HG02571 (cell line): ENCODE results near the gene RREB1.

Experiments used
- ATAC-seq: cut with Tn5 transposase; IDR thresholded peaks from one replicate; pipeline ENCODE4 v1.9.1; 2021; ENCODE audit warnings: mild to moderate bottlenecking, moderate library complexity; ENCODE audit not compliant: unreplicated experiment

Gene RREB1

GRCh38 chr6:7241709-7242645 is 134.2 kb downstream of the RREB1 start:
- no peak for ATAC-seq

- ATAC-seq = no peak
Measured at GRCh38 chr6:7242835-7243178, 135.0 kb downstream of the RREB1 start.

- no peak for ATAC-seq
Measured at GRCh38 chr6:7243179-7243981, 135.6 kb downstream of the RREB1 start.

- ATAC-seq = no peak
Measured at GRCh38 chr6:7245668-7246393, 138.1 kb downstream of the RREB1 start.

GRCh38 chr6:7246401-7247178 is 138.8 kb downstream of the RREB1 start:
- no peak for ATAC-seq

GRCh38 chr6:7247179-7247456 is 139.4 kb downstream of the RREB1 start:
- no peak for ATAC-seq

GRCh38 chr6:7247828-7248227 is 140.1 kb downstream of the RREB1 start:
- no peak for ATAC-seq

- ATAC-seq = no peak
Measured at GRCh38 chr6:7249391-7249790, 141.6 kb downstream of the RREB1 start.

- no peak for ATAC-seq
Measured at GRCh38 chr6:7249946-7250643, 142.3 kb downstream of the RREB1 start.

- no peak for ATAC-seq
Measured at GRCh38 chr6:7250812-7251211, 143.1 kb downstream of the RREB1 start.

GRCh38 chr6:7251646-7252260 is 144.0 kb downstream of the RREB1 start:
- no peak for ATAC-seq

- ATAC-seq = no peak
Measured at GRCh38 chr6:7252390-7252789, 144.6 kb downstream of the RREB1 start.

- ATAC-seq = no peak
Measured at GRCh38 chr6:7254980-7255835, 147.4 kb downstream of the RREB1 start.

GRCh38 chr6:7255918-7256317 is 148.2 kb downstream of the RREB1 start:
- ATAC-seq = no peak

- no peak for ATAC-seq
Measured at GRCh38 chr6:7256785-7257184, 149.0 kb downstream of the RREB1 start.

GRCh38 chr6:7257521-7258230 is 149.9 kb downstream of the RREB1 start:
- no peak for ATAC-seq

GRCh38 chr6:7258231-7258763 is 150.5 kb downstream of the RREB1 start:
- ATAC-seq = no peak
